Raji (cell line): ENCODE results near the gene GLI3.

ENCODE experiments used
- POLR2A ChIP-seq: IDR thresholded peaks from 2 replicates; pipeline ENCODE4 v1.6.1; 2011; ENCODE audit warnings: low read depth, low read length, control low read depth; ENCODE audit not compliant: insufficient read depth

Gene GLI3

GRCh38 chr7:41995632-41996271, 241.3 kb downstream of the GLI3 start:
- TF ChIP-seq POLR2A, result no peak

GRCh38 chr7:41994746-41995110, 242.3 kb downstream of the GLI3 start:
- no peak for TF ChIP-seq POLR2A

GRCh38 chr7:41994036-41994745, 242.8 kb downstream of the GLI3 start:
- TF ChIP-seq POLR2A, result no peak

- no peak for TF ChIP-seq POLR2A
Observed at GRCh38 chr7:41992881-41993867, 243.8 kb downstream of the GLI3 start.

- TF ChIP-seq POLR2A, result no peak
Observed at GRCh38 chr7:41984888-41985287, 252.1 kb downstream of the GLI3 start.

GRCh38 chr7:41981046-41982040, 255.7 kb downstream of the GLI3 start:
- TF ChIP-seq POLR2A, result no peak

- no peak for TF ChIP-seq POLR2A
Observed at GRCh38 chr7:41979834-41980307, 257.1 kb downstream of the GLI3 start.

GRCh38 chr7:41978858-41979257, 258.2 kb downstream of the GLI3 start:
- TF ChIP-seq POLR2A, result no peak

- no peak for TF ChIP-seq POLR2A
Observed at GRCh38 chr7:41977661-41978060, 259.3 kb downstream of the GLI3 start.

- TF ChIP-seq POLR2A, result no peak
Observed at GRCh38 chr7:41977151-41977651, 259.8 kb downstream of the GLI3 start.

GRCh38 chr7:41976411-41976810, 260.6 kb downstream of the GLI3 start:
- no peak for TF ChIP-seq POLR2A

GRCh38 chr7:41975849-41976248, 261.2 kb downstream of the GLI3 start:
- TF ChIP-seq POLR2A, result no peak

GRCh38 chr7:41974870-41975557, 262.0 kb downstream of the GLI3 start:
- TF ChIP-seq POLR2A, result no peak
